Esophagus squamous epithelium (tissue), 5 donors: Measurements from ENCODE around the gene DTNA. TPM values are rescaled to one million over a fixed set of nuclear protein-coding genes. Genes with fewer than 3 reads are reported as not detected.

Source experiments
- DNase-seq: peaks from one replicate; lab custom pipeline; 2025; lab: John Stamatoyannopoulos, UW
- H3K27ac ChIP-seq, 4 donors: fragments of 200-600 bp; sonication (generic); one replicate each; pipeline ENCODE4 v1.5.1; 2016 to 2019; ENCODE audit warnings: mild to moderate bottlenecking in 1 of 4
- H3K27me3 ChIP-seq, 4 donors: fragments of 200-600 bp; sonication (generic); 1 replicate in 3 of 4; 2 replicates in 1 of 4; pipeline versions ENCODE4 v1.5.1 to v1.6.0; 2017 to 2021; ENCODE audit warnings: antibody characterized with exemption in 1 of 4
- H3K36me3 ChIP-seq, 3 donors: fragments of 200-600 bp; sonication (generic); one replicate each; pipeline ENCODE4 v1.5.1; 2016 to 2019
- H3K4me1 ChIP-seq, 3 donors: fragments of 200-600 bp; sonication (generic); one replicate each; pipeline ENCODE4 v1.5.1; 2017 to 2019
- H3K4me3 ChIP-seq, 4 donors: fragments of 200-600 bp; sonication (generic); 1 replicate in 3 of 4; 2 replicates in 1 of 4; pipeline ENCODE4 v1.5.1; 2016 to 2019; ENCODE audit warnings: mild to moderate bottlenecking in 2 of 4, moderate library complexity in 1 of 4
- H3K9me3 ChIP-seq, 3 donors: fragments of 200-600 bp; sonication (generic); one replicate each; pipeline ENCODE4 v1.5.1; 2016 to 2019
- POLR2A ChIP-seq, 4 donors: fragments of 450-650 bp; IDR thresholded peaks; one replicate each; pipeline ENCODE4 v1.6.1; 2017; ENCODE audit warnings: antibody characterized with exemption in 4 of 4, mild to moderate bottlenecking in 4 of 4, moderate library complexity in 3 of 4
- WGBS, 2 donors: methylation state at CpG; one replicate each; pipeline ENCODE4 v1.1.5; 2018; 5-methylcytosine and 5-hydroxymethylcytosine counted together
- intact Hi-C: fragments of 100-400 bp; cut with DNase I; formaldehyde crosslinking; loops from one replicate; pipeline ENCODE4 v1.15.0; 2022
- total RNA-seq, 4 donors: library from RNA; depleted of rRNA; stranded (reverse); fragments of >200 nt; gene quantifications; one replicate each; pipeline ENCODE4 v1.1.0, GENCODE V29; 2016
- TF ChIP-seq, protein P1 (sequence below), 6 experiments: fragments of 450-650 bp in 4 of 6; fragments of 200-600 bp in 2 of 6; sonication (generic) in 2 of 6; IDR thresholded peaks; one replicate each; pipeline ENCODE4 v1.5.1; 2016 to 2019; ENCODE audit warnings: antibody characterized with exemption in 6 of 6, mild to moderate bottlenecking in 4 of 6, moderate library complexity in 4 of 6
- donor health status: DM: yes; HTN: yes; CAD: no.

DTNA gene
- total RNA-seq, 4 donors from 2014 or later = 1.7 to 75.0 (median 17.2) TPM

DNA sequence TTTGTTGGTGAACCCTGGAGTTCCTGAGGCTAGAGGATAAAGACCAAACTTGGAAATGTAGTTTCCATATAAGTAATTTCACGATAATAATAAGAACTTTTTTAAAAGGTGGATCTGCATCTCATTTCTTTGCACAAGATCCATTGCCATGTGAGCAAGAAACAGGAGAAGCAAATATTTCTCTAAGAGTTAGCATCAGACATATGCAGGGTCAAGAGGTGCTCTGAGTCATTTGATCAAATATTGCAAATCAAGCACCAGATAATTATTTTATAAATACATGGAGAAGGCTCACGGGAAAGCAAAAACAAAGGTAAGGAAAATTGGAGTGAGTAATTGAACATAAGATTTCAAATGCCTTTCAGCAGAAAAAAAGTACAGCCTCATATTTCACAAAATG is 118.0 kb downstream of the DTNA start:
- TF ChIP-seq POLR2A (IDR thresholded peaks at IDR 0.05) = no peak
- TF ChIP-seq, protein P1, sequence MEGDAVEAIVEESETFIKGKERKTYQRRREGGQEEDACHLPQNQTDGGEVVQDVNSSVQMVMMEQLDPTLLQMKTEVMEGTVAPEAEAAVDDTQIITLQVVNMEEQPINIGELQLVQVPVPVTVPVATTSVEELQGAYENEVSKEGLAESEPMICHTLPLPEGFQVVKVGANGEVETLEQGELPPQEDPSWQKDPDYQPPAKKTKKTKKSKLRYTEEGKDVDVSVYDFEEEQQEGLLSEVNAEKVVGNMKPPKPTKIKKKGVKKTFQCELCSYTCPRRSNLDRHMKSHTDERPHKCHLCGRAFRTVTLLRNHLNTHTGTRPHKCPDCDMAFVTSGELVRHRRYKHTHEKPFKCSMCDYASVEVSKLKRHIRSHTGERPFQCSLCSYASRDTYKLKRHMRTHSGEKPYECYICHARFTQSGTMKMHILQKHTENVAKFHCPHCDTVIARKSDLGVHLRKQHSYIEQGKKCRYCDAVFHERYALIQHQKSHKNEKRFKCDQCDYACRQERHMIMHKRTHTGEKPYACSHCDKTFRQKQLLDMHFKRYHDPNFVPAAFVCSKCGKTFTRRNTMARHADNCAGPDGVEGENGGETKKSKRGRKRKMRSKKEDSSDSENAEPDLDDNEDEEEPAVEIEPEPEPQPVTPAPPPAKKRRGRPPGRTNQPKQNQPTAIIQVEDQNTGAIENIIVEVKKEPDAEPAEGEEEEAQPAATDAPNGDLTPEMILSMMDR (IDR thresholded peaks at IDR 0.05) = no peak
- Histone ChIP-seq H3K4me1 (no peaks in the 10 kb centered on the region), H3K27ac (no peak overlapping the region), H3K27me3 (no peaks in the 10 kb centered on the region), H3K36me3 (no peaks in the 10 kb centered on the region), H3K9me3 (no peaks in the 10 kb centered on the region), H3K4me3 (no peak overlapping the region)
- no peak for DNase-seq
- WGBS, 2 donors = 47 to 59% methylated on average over 2 of the region's 2 CpGs
- intact Hi-C loops = no loop called here

DNA sequence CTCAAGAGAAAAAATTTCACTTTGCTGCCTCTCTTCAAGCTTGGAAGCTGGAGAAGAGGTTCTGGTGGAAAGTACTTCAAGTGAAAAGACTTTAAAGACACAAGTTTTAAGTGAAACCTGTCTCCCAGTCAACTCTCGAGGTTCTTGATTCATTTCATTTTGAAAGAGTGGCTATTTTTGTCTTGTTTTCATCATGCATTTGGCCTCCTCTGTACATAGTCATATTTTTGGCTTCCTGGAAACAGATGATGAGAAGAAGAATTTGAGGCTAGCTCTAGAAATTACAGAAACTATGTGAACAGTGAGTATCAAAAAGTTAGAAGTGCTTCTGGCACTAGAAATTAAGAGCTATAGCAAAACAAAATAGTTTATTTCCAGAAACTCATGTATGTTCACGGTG is 124.8 kb downstream of the DTNA start:
- Histone ChIP-seq H3K9me3 (no peaks in the 10 kb centered on the region), H3K27me3 (no peaks in the 10 kb centered on the region), H3K4me3 (no peak overlapping the region), H3K27ac (peak overlapping the region in 2 of 4 donors; percentile 30 to 72), H3K4me1 (peaks cover 0 to 8% (median 0%) of the 10 kb centered on the region in 3 donors), H3K36me3 (no peaks in the 10 kb centered on the region)
- 28 to 34% methylated on average over 2 of the region's 2 CpGs for WGBS, 2 donors
- DNase-seq = no peak
- TF ChIP-seq POLR2A (IDR thresholded peaks at IDR 0.05) = no peak
- TF ChIP-seq, protein P1 (IDR thresholded peaks at IDR 0.05) = no peak
- intact Hi-C loops = no loop called here

DNA sequence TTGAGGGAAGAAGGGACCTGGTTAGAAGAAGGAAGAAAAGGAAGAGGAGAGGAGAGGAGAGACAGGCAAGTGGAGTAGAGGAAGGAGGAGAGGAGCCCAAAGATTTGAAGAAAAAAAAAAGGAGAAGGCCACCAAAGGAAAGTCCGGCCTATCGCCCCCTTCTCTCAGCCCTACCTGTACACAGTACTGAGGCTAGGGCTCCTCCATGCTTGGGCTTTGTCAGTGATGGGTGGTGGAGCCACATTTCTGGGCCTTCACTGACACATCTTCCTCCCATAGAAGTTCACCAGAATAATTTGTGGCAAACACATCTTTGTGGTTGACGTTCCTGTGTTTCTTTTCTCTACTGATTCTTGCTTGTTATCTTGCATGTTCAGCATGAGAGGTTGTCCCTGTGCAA is 125.4 kb downstream of the DTNA start:
- Histone ChIP-seq H3K36me3 (no peaks in the 10 kb centered on the region), H3K4me1 (peaks cover 0 to 8% (median 0%) of the 10 kb centered on the region in 3 donors), H3K4me3 (no peak overlapping the region), H3K27ac (peak overlapping the region in 3 of 4 donors; percentile 17 to 30 (median 23)), H3K27me3 (no peaks in the 10 kb centered on the region), H3K9me3 (no peaks in the 10 kb centered on the region)
- DNase-seq = no peak
- 71 to 86% methylated on average over 3 of the region's 3 CpGs for WGBS, 2 donors
- TF ChIP-seq, protein P1 (IDR thresholded peaks at IDR 0.05) = no peak
- no peak for TF ChIP-seq POLR2A (IDR thresholded peaks at IDR 0.05)
- intact Hi-C loops = no loop called here

DNA sequence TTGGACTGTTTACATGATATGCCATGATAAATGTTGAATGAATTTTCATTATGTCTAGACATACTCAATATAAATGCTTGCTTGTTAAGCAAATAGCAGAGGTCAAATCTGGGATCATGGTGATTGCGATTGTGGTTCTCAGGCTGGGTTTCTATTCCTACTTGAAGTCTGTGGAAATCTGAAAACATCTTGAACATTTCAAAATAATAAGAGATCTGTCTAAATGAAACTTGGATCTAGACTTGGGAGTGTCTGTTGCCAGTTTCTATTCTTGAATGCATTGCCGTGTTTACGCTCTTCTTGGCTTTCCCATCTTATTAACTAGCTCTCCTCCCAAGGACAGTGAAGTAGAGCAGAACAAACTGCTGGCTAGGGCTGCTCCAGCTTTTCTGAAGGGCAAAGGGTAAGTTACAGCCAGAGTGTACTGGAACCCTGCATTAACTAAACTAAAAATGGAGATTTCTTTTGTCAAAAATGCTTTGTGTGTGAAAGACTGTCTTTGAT is 127.7 kb downstream of the DTNA start:
- WGBS, 2 donors = 48 to 52% methylated on average over 3 of the region's 3 CpGs
- peak overlapping the region in 3 of 4 donors; percentile 41 to 54 (median 51) for H3K27ac ChIP-seq
- no peaks in the 10 kb centered on the region for H3K36me3 ChIP-seq
- H3K4me3 ChIP-seq = no peak overlapping the region
- H3K9me3 ChIP-seq = no peaks in the 10 kb centered on the region
- H3K27me3 ChIP-seq = no peaks in the 10 kb centered on the region
- H3K4me1 ChIP-seq = peaks cover 0 to 8% (median 0%) of the 10 kb centered on the region in 3 donors
- no peak for DNase-seq
- TF ChIP-seq, protein P1 (IDR thresholded peaks at IDR 0.05) = no peak
- TF ChIP-seq POLR2A (IDR thresholded peaks at IDR 0.05) = no peak
- intact Hi-C loops = no loop called here

DNA sequence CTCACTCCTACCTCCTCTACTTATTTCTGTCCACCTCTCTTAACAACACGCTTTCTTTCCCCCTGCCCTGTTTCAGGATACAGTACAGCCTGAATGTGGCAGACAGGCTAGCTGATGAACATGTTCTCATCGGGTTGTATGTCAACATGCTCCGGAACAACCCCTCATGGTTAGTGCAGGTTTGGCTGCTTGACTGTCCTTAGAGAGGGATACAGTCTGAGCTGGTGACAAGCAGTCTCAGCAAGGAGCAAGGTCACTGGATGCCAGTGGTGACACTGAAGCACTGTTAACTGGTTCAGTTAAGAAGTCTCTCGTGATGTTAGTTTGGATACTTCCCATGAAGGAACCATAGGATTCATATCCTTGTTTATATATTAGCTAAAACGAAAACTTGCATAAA is 128.6 kb downstream of the DTNA start:
- no peaks in the 10 kb centered on the region for H3K36me3 ChIP-seq
- peaks cover 0 to 8% (median 0%) of the 10 kb centered on the region in 3 donors for H3K4me1 ChIP-seq
- no peak for TF ChIP-seq POLR2A (IDR thresholded peaks at IDR 0.05)
- TF ChIP-seq, protein P1 (IDR thresholded peaks at IDR 0.05) = no peak
- DNase-seq = no peak
- no peak overlapping the region for H3K4me3 ChIP-seq
- intact Hi-C loops = no loop called here
- WGBS, 2 donors = 72 to 77% methylated on average over 5 of the region's 5 CpGs
- no peaks in the 10 kb centered on the region for H3K9me3 ChIP-seq
- H3K27ac ChIP-seq = peak overlapping the region in 2 of 4 donors; percentile 41 to 51
- no peaks in the 10 kb centered on the region for H3K27me3 ChIP-seq
